Panc1 (cell line): Measurements from ENCODE around the gene ZNF418. TPM values are rescaled to one million over a fixed set of nuclear protein-coding genes. Genes with fewer than 3 reads are reported as not detected.

Experiments used
- ATAC-seq: fragments of 200-7000 bp; cut with Tn5 transposase; 2 replicates; pipeline ENCODE4 v1.9.1; 2020; ENCODE audit warnings: mild to moderate bottlenecking, moderate library complexity
- BruUV-seq: library from RNA; stranded (reverse); fragments of 400-500 nt; replicated peaks from 2 replicates; lab custom pipeline; 2021; lab: Mats Ljungman, UMichigan
- CTCF ChIA-PET: fragments of 300-600 bp; sonication (Branson Sonifier 250); formaldehyde crosslinking; loops from one replicate; lab custom pipeline; 2022; ENCODE audit warnings: antibody characterized with exemption; lab: Charles Lee
- POLR2A ChIA-PET: fragments of 300-600 bp; sonication (Branson Sonifier 250); formaldehyde crosslinking; loops from one replicate; lab custom pipeline; 2022; ENCODE audit warnings: antibody characterized with exemption; lab: Charles Lee
- DNase-seq: peaks from one replicate; pipeline ENCODE4 v3.0.0-alpha.2; 2010; ENCODE audit warnings: low read depth, low spot score
- H3K27ac ChIP-seq: 2 replicates; pipeline ENCODE4 v1.5.1; 2011; ENCODE audit warnings: mild to moderate bottlenecking, low read length, inconsistent platforms
- H3K27me3 ChIP-seq: fragments of 200-500 bp; sonication (Bioruptor generic); 2 replicates; pipeline ENCODE4 v1.6.0; 2014; ENCODE audit warnings: low read length, inconsistent platforms; ENCODE audit not compliant: control insufficient read depth, insufficient read depth
- H3K36me3 ChIP-seq: fragments of 200-500 bp; sonication (Bioruptor generic); 2 replicates; pipeline ENCODE4 v1.5.1; 2014; ENCODE audit warnings: inconsistent platforms, mild to moderate bottlenecking, low read length, moderate library complexity; ENCODE audit not compliant: control insufficient read depth, insufficient read depth
- H3K4me1 ChIP-seq: 2 replicates; pipeline ENCODE4 v1.5.1; 2011; ENCODE audit warnings: inconsistent platforms, mild to moderate bottlenecking, low read length, moderate library complexity; ENCODE audit not compliant: control insufficient read depth, insufficient read depth
- H3K4me3 ChIP-seq, 2 experiments: 2 replicates each; pipeline ENCODE4 v1.5.1; 2011 to 2012; ENCODE audit warnings: low read depth in 2 of 2, low read length in 2 of 2, mild to moderate bottlenecking in 2 of 2, inconsistent platforms in 1 of 2, moderate library complexity in 1 of 2
- H3K9me3 ChIP-seq: fragments of 200-500 bp; sonication (Bioruptor generic); 2 replicates; pipeline ENCODE4 v1.5.1; 2014; ENCODE audit warnings: low read depth, mild to moderate bottlenecking, inconsistent platforms, low read length, moderate library complexity; ENCODE audit not compliant: control insufficient read depth, insufficient read depth
- POLR2AphosphoS5 ChIP-seq: IDR thresholded peaks from 2 replicates; pipeline ENCODE4 v1.6.1; 2012; ENCODE audit warnings: mild to moderate bottlenecking, low read depth, low read length, moderate library complexity
- SIN3A ChIP-seq: IDR thresholded peaks from 2 replicates; pipeline ENCODE4 v1.6.1; 2012; ENCODE audit warnings: low read depth, mild to moderate bottlenecking, low read length, moderate library complexity, borderline replicate concordance; ENCODE audit not compliant: insufficient read depth
- TCF7L2 ChIP-seq: IDR thresholded peaks from 2 replicates; pipeline ENCODE4 v1.6.1; 2011; ENCODE audit warnings: mild to moderate bottlenecking, low read depth, low read length, inconsistent platforms
- in situ Hi-C: cut with HindIII; loops from 2 replicates; pipeline ENCODE4 v1.10.0; 2016; ENCODE audit warnings: low sequenced_read_pairs, low pct_unique_long_range_greater_than_20kb
- intact Hi-C: fragments of 100-400 bp; cut with micrococcal nuclease; formaldehyde crosslinking; loops from one replicate; pipeline ENCODE4 v1.10.0; 2022; ENCODE audit not compliant: unreplicated experiment
- total RNA-seq: library from RNA; stranded (reverse); gene quantifications from one replicate; pipeline ENCODE4 v1.2.1, GENCODE V29; 2021; ENCODE audit not compliant: unreplicated experiment
- TF ChIP-seq, protein P1 (sequence below), 2 experiments: IDR thresholded peaks; 2 replicates each; pipeline ENCODE4 v1.6.1; 2011 to 2012; ENCODE audit warnings: low read depth in 2 of 2, control low read depth in 1 of 2, low read length in 1 of 2, mild to moderate bottlenecking in 1 of 2, moderate library complexity in 1 of 2; ENCODE audit not compliant: insufficient read depth in 1 of 2
- TF ChIP-seq, protein P2 (sequence below): fragments of 450-650 bp; IDR thresholded peaks from 2 replicates; pipeline ENCODE4 v1.5.1; 2017; ENCODE audit warnings: mild to moderate bottlenecking

The ZNF418 gene
- total RNA-seq, 1 experiment from 2014 or later: 5.1 TPM

DNA sequence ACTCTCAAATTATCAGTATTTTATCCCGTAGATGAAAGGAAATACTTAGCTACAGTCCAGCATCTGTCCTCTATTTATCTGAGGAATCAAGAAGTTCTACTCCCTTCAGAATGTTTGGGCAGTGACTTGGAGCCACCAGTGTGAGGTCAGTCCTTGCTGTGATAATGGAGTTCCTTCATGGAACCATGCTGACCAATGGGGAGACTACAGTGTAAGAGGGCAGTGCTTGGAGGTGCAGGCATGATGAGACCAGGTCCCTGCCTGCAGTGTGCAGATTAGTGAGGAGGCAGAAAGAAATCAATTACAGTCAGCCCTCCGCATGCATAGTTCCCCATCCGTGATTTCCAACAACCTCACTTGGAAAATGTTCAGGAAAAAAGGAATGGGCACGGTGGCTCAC is 39.2 kb upstream of the ZNF418 start, which contains the start of gene C19orf18:
Gene C19orf18 (minus strand): TSS at position 101 of the 400 bp plus-strand sequence. CDS start 102 bp downstream, outside the sequence.
- Histone ChIP-seq H3K36me3 (no peaks in the 10 kb centered on the region), H3K9me3 (peaks cover 53% of the 10 kb centered on the region), H3K27ac (no peak within 1 kb of the TSS), H3K4me3 (no peak within 1 kb of the TSS), H3K27me3 (no peaks in the 10 kb centered on the region), H3K4me1 (no peaks in the 10 kb centered on the region)
- ATAC-seq (no peak), DNase-seq (no peak)
- TF ChIP-seq, protein P1, sequence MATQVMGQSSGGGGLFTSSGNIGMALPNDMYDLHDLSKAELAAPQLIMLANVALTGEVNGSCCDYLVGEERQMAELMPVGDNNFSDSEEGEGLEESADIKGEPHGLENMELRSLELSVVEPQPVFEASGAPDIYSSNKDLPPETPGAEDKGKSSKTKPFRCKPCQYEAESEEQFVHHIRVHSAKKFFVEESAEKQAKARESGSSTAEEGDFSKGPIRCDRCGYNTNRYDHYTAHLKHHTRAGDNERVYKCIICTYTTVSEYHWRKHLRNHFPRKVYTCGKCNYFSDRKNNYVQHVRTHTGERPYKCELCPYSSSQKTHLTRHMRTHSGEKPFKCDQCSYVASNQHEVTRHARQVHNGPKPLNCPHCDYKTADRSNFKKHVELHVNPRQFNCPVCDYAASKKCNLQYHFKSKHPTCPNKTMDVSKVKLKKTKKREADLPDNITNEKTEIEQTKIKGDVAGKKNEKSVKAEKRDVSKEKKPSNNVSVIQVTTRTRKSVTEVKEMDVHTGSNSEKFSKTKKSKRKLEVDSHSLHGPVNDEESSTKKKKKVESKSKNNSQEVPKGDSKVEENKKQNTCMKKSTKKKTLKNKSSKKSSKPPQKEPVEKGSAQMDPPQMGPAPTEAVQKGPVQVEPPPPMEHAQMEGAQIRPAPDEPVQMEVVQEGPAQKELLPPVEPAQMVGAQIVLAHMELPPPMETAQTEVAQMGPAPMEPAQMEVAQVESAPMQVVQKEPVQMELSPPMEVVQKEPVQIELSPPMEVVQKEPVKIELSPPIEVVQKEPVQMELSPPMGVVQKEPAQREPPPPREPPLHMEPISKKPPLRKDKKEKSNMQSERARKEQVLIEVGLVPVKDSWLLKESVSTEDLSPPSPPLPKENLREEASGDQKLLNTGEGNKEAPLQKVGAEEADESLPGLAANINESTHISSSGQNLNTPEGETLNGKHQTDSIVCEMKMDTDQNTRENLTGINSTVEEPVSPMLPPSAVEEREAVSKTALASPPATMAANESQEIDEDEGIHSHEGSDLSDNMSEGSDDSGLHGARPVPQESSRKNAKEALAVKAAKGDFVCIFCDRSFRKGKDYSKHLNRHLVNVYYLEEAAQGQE (IDR thresholded peaks at IDR 0.05; ENCODE audit: insufficient read depth in 1 of 2, low read depth in 2 of 2, low read length in 1 of 2): no peak
- TF ChIP-seq TCF7L2 (no peak), POLR2AphosphoS5 (no peak), SIN3A (no peak)
- TF ChIP-seq, protein P2, sequence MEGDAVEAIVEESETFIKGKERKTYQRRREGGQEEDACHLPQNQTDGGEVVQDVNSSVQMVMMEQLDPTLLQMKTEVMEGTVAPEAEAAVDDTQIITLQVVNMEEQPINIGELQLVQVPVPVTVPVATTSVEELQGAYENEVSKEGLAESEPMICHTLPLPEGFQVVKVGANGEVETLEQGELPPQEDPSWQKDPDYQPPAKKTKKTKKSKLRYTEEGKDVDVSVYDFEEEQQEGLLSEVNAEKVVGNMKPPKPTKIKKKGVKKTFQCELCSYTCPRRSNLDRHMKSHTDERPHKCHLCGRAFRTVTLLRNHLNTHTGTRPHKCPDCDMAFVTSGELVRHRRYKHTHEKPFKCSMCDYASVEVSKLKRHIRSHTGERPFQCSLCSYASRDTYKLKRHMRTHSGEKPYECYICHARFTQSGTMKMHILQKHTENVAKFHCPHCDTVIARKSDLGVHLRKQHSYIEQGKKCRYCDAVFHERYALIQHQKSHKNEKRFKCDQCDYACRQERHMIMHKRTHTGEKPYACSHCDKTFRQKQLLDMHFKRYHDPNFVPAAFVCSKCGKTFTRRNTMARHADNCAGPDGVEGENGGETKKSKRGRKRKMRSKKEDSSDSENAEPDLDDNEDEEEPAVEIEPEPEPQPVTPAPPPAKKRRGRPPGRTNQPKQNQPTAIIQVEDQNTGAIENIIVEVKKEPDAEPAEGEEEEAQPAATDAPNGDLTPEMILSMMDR: no peak
- no TSS peak for BruUV-seq
- intact Hi-C loops: no loop called here
- in situ Hi-C loops: no loop called here
- ChIA-PET POLR2A (no interaction called here), CTCF (no interaction called here)

DNA sequence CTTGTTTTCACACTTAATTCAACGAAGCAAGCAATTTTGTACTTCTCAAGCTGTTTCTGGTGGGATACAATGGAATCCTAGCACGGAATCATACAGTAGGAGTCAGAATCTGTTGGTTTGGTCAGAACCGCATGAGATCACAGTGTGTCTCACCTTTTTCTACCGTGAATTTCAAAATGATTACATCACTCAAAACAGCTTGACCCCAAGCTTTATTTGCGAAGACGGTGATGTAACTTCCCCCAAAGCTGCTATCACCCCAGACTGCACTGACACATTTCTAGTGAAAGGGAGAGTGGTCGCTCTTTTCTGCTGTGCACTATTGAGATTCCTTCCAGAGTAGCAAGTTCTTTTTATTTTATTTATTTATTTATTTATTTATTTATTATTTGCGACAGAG is 29.6 kb upstream of the ZNF418 start:
- in situ Hi-C loops: no loop called here
- POLR2A ChIA-PET: no interaction called here
- CTCF ChIA-PET: no interaction called here
- Histone ChIP-seq H3K36me3 (no peaks in the 10 kb centered on the region), H3K4me3 (no peak overlapping the region), H3K27me3 (no peaks in the 10 kb centered on the region), H3K9me3 (peaks cover 14% of the 10 kb centered on the region; the same call in 1 of the 2 replicates), H3K4me1 (no peaks in the 10 kb centered on the region), H3K27ac (no peak overlapping the region)
- intact Hi-C loops: no loop called here
- ATAC-seq: no peak
- no TSS peak for BruUV-seq
- DNase-seq: no peak
- no peak for TF ChIP-seq TCF7L2
- TF ChIP-seq SIN3A: no peak
- TF ChIP-seq, protein P1 (IDR thresholded peaks at IDR 0.05; ENCODE audit: insufficient read depth in 1 of 2, low read depth in 2 of 2, low read length in 1 of 2): no peak
- TF ChIP-seq, protein P2: no peak
- no peak for TF ChIP-seq POLR2AphosphoS5
